Hepatocyte (in vitro differentiated cells): ENCODE data around the gene FLVCR2. TPM values are rescaled to one million over a fixed set of nuclear protein-coding genes. Genes with fewer than 3 reads are reported as not detected.
A peak's percentile ranks its signal among the peaks of the same experiment; 100 is the strongest.

Source experiments
- DNase-seq: peaks from one replicate; pipeline ENCODE4 v3.0.0-alpha.2; 2016; ENCODE audit warnings: low spot score
- H2AFZ ChIP-seq: fragments of 200-600 bp; sonication (generic); 2 replicates; pipeline ENCODE4 v1.6.0; 2016; ENCODE audit warnings: antibody characterized with exemption, mild to moderate bottlenecking
- H3K27ac ChIP-seq: fragments of 200-600 bp; sonication (generic); 2 replicates; pipeline ENCODE4 v1.5.1; 2016; ENCODE audit warnings: mild to moderate bottlenecking
- H3K27me3 ChIP-seq: fragments of 200-600 bp; sonication (generic); 2 replicates; pipeline ENCODE4 v1.6.1; 2016
- H3K36me3 ChIP-seq: fragments of 200-600 bp; sonication (generic); replicated peaks from 2 replicates; pipeline ENCODE4 v1.5.1; 2016; ENCODE audit warnings: low read depth; ENCODE audit not compliant: insufficient read depth
- H3K4me1 ChIP-seq: fragments of 200-600 bp; sonication (generic); 2 replicates; pipeline ENCODE4 v1.5.1; 2016; ENCODE audit warnings: mild to moderate bottlenecking, moderate library complexity; ENCODE audit not compliant: insufficient read depth
- H3K4me2 ChIP-seq: fragments of 200-600 bp; sonication (generic); 2 replicates; pipeline ENCODE4 v1.6.0; 2016
- H3K4me3 ChIP-seq: fragments of 200-600 bp; sonication (generic); 2 replicates; pipeline ENCODE4 v1.5.1; 2016; ENCODE audit warnings: mild to moderate bottlenecking
- H3K79me2 ChIP-seq: fragments of 200-600 bp; sonication (generic); 2 replicates; pipeline ENCODE4 v1.6.0; 2017; ENCODE audit warnings: mild to moderate bottlenecking
- H3K9me2 ChIP-seq: fragments of 200-600 bp; sonication (generic); replicated peaks from 2 replicates; pipeline ENCODE4 v1.6.0; 2017; ENCODE audit warnings: mild to moderate bottlenecking; ENCODE audit not compliant: insufficient read depth
- H3K9me3 ChIP-seq: fragments of 200-600 bp; sonication (generic); 2 replicates; pipeline ENCODE4 v1.5.1; 2016; ENCODE audit warnings: low read depth, mild to moderate bottlenecking
- H4K20me1 ChIP-seq: fragments of 200-600 bp; sonication (generic); 2 replicates; pipeline ENCODE4 v1.6.0; 2016; ENCODE audit warnings: mild to moderate bottlenecking; ENCODE audit not compliant: insufficient read depth, poor library complexity, severe bottlenecking
- CTCF ChIP-seq: fragments of 200-600 bp; sonication (generic); IDR thresholded peaks from 2 replicates; pipeline ENCODE4 v1.5.1; 2016; ENCODE audit warnings: antibody characterized with exemption, mild to moderate bottlenecking; ENCODE audit not compliant: poor library complexity
- EZH2 ChIP-seq: fragments of 200-600 bp; sonication (generic); IDR thresholded peaks from 2 replicates; pipeline ENCODE4 v1.6.1; 2016; ENCODE audit warnings: antibody characterized with exemption, mild to moderate bottlenecking, borderline replicate concordance
- EZH2phosphoT487 ChIP-seq: fragments of 200-600 bp; sonication (generic); IDR thresholded peaks from one replicate; pipeline ENCODE4 v1.6.1; 2018; ENCODE audit warnings: antibody characterized with exemption, mild to moderate bottlenecking, low read depth, moderate library complexity; ENCODE audit not compliant: unreplicated experiment, severe bottlenecking
- WGBS: methylation state at CpG from one replicate; pipeline ENCODE4 v1.1.6; 2016; ENCODE audit warnings: low lambda C conversion rate; ENCODE audit errors: missing lambda C conversion rate; 5-methylcytosine and 5-hydroxymethylcytosine counted together
- polyA plus RNA-seq: library from polyadenylated mRNA; unstranded; fragments of >200 nt; fragmentation: Nextera tagmentation; extraction: Ambion mirVana; gene quantifications from 2 replicates; pipeline ENCODE4 v1.2.1, GENCODE V29; 2016
- total RNA-seq: library from RNA; depleted of rRNA; stranded (reverse); fragments of >200 nt; gene quantifications from 2 replicates; pipeline ENCODE4 v1.2.3, GENCODE V29; 2014

The FLVCR2 gene
- total and polyA plus RNA-seq, 2 experiments from 2014 or later, result 9.5 to 10.1 TPM

DNA sequence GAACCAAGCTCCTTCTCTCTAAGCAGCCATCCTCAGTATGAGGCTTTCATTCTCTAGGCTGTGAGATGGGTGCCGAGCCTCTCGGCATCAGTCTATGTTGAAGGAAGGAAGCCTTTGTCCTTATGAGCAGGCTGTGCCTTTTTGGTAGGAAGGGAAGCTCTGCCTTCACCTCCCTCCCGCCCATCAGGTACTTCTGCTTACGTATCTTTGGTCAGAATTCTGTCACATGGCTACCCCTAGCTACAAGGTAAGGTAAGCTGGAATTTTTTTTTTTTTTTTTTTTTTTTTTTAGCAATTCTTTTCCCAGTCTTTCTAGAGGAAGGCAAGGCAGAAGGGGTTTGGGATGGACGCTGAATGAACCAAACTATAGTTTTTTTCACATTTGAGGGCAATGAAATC is 39.3 kb upstream of the FLVCR2 start:
- Histone ChIP-seq H3K9me2 (no peaks in the 10 kb centered on the region), H3K79me2 (no peaks in the 10 kb centered on the region), H3K4me2 (no peak overlapping the region), H3K9me3 (no peaks in the 10 kb centered on the region), H3K4me3 (no peak overlapping the region), H3K27me3 (no peaks in the 10 kb centered on the region), H3K4me1 (peaks cover 27% of the 10 kb centered on the region), H3K36me3 (no peaks in the 10 kb centered on the region), H3K27ac (no peak overlapping the region), H4K20me1 (no peaks in the 10 kb centered on the region), H2AFZ (no peak overlapping the region)
- WGBS, result 96% methylated on average over 5 of the region's 5 CpGs
- no peak for DNase-seq
- TF ChIP-seq EZH2phosphoT487 (no peak), CTCF (no peak), EZH2 (no peak)

DNA sequence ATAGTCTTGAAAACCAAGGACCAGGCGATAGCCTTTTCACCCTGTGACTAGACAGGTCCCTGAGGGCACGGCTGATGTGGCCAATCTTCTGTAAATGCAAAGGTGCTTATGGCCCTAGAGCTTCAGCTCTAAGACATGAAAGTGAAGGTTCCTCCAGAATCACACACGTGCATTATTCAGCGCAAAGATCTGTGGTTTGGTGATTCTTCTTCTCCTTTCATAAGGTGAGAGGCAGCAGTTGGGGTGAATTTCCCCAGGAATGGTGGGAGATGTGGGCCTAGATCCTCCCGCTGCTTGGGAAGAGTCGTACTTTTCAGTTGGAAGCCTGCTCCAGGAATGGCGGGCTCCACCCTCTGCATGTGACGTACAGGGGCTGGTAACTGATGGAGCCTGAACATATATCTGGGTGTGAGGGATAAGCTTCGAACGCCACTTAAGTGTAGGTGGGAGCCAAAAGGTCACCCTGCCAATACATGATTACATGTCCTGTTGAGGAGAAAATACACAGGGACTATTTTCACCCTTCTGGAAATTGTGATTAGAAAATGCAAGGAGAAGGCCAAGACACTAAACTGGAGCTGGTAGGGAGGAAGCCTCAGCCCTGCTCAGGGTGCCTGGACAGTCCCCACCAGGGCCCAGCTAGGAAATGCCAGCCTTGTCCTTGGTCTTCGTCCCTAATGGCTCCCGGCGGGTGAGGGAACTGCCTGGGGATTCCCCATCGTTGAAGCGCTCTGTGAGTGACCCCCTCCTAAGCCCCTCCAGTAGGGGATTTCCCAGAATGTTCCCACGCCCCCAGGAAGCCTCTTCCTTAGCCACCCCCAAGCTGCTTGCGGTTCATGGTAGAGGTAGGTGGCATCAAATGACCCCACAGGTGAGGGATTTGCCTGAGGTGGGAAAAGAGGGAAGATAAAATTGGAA is 38.6 kb upstream of the FLVCR2 start:
- 86% methylated on average over 17 of the region's 17 CpGs for WGBS
- H3K27me3 ChIP-seq, result no peaks in the 10 kb centered on the region
- H3K36me3 ChIP-seq, result no peaks in the 10 kb centered on the region
- no peak overlapping the region for H3K27ac ChIP-seq
- no peaks in the 10 kb centered on the region for H3K9me3 ChIP-seq
- TF ChIP-seq EZH2, result no peak
- H3K4me1 ChIP-seq, result peaks cover 25% of the 10 kb centered on the region
- no peaks in the 10 kb centered on the region for H4K20me1 ChIP-seq
- no peak overlapping the region for H3K4me3 ChIP-seq
- no peaks in the 10 kb centered on the region for H3K79me2 ChIP-seq
- H3K4me2 ChIP-seq, result no peak overlapping the region
- DNase-seq, result no peak
- no peak overlapping the region for H2AFZ ChIP-seq
- H3K9me2 ChIP-seq, result no peaks in the 10 kb centered on the region

GRCh38 chr14:75540479-75540851 is 38.0 kb upstream of the FLVCR2 start:
- H2AFZ ChIP-seq, result no peak overlapping the region
- no peaks in the 10 kb centered on the region for H3K36me3 ChIP-seq
- H3K27ac ChIP-seq, result no peak overlapping the region
- no peak overlapping the region for H3K4me3 ChIP-seq
- no peaks in the 10 kb centered on the region for H4K20me1 ChIP-seq
- DNase-seq, result no peak
- no peak overlapping the region for H3K4me2 ChIP-seq
- no peaks in the 10 kb centered on the region for H3K27me3 ChIP-seq
- no peaks in the 10 kb centered on the region for H3K79me2 ChIP-seq
- TF ChIP-seq EZH2, result no peak
- no peak for TF ChIP-seq CTCF
- TF ChIP-seq EZH2phosphoT487, result no peak
- H3K4me1 ChIP-seq, result peaks cover 19% of the 10 kb centered on the region
- H3K9me2 ChIP-seq, result no peaks in the 10 kb centered on the region
- 68% methylated on average over 7 of the region's 7 CpGs for WGBS
- no peaks in the 10 kb centered on the region for H3K9me3 ChIP-seq

GRCh38 chr14:75542588-75543091 is 35.8 kb upstream of the FLVCR2 start:
- no peaks in the 10 kb centered on the region for H3K27me3 ChIP-seq
- peak; percentile 68 for DNase-seq
- peak overlapping the region; percentile 73 for H3K27ac ChIP-seq
- no peak overlapping the region for H3K4me3 ChIP-seq
- H3K9me3 ChIP-seq, result no peaks in the 10 kb centered on the region
- no peaks in the 10 kb centered on the region for H3K9me2 ChIP-seq
- WGBS, result 48% methylated on average over 10 of the region's 10 CpGs
- peak overlapping the region; percentile 37 for H3K4me2 ChIP-seq
- TF ChIP-seq EZH2phosphoT487 (no peak), EZH2 (no peak), CTCF (no peak)
- H4K20me1 ChIP-seq, result no peaks in the 10 kb centered on the region
- no peak overlapping the region for H2AFZ ChIP-seq
- no peaks in the 10 kb centered on the region for H3K79me2 ChIP-seq
- no peaks in the 10 kb centered on the region for H3K36me3 ChIP-seq
- H3K4me1 ChIP-seq, result peaks cover 4% of the 10 kb centered on the region
